Endothelial cell of hepatic sinusoid (primary cell): ENCODE data around the gene SRPK2.
"Not testable (repeated sequence)": the region's sequence is repeated elsewhere in the genome, so short reads cannot be mapped to it uniquely, and the experiment has no call there.

ENCODE experiments used
- in situ Hi-C: cut with HindIII; loops from 2 replicates; pipeline ENCODE4 v1.10.0; 2017; ENCODE audit warnings: low sequenced_read_pairs

The SRPK2 gene

DNA sequence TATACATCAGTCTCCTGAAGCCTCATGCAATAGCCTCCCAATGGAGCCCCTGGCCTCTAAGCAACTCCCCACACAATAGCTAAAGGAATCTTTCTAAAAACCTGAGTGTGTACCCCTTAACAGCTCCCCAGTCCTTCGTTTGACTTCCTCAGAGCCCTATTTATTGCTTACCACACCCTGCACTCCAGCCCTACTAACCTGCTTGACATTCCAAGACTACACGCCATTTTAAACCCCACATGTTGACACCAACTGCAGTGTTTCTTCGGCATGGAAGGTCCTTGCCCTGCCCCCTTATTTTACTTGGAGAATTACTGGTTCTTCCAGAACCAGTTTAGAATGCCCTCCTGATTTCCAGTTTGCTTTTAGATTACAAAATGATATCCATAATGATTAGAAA, 10.8 kb downstream of the SRPK2 start:
- in situ Hi-C loops = no loop called here

DNA sequence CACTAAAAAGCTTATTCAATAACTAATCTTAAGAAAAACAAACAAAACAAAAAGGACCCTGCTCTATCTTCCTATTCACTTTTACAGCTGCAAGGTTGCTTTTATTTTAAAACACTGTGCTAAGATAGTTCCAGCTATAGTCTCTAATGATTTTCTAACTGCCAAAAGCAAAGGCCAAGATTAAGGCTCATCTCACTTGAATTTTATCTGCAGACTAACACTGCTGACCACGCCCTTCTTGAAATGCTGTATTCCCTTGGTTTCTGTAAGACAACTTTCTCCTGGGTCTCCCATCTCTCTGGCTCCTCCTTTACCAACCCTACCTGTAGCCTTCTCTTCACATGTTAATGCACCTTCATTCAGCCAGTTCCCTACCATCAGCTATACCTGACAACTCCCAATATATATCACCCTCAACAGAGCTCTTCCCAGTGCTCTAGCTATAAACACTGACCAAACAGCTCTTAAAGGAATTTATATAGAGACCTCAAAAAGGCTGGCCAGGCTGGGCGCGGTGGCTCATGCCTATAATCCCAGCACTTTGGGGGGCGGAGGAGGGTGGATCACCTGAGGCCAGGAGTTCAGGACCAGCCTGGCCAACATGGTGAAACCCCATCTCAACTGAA, 11.7 kb downstream of the SRPK2 start:
- in situ Hi-C loops = no loop called here

DNA sequence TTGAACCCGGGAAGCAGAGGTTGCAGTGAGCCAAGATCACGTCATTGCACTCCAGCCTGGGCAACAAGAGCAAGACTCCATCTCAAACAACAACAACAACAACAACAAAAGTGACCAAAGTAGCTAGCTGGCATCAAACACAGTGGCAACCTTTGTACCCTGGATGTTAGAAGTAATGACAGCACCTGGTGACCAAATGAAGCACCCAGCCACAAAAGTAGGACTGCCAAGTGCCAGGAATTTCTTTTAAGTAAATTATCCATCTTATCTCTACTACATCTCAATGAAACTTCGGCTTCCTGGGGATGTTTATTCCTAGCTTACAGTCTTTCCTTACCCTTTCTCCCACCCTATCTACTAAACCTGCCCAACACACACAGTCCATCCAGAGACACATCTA, 18.8 kb downstream of the SRPK2 start:
- in situ Hi-C loops = no loop called here

DNA sequence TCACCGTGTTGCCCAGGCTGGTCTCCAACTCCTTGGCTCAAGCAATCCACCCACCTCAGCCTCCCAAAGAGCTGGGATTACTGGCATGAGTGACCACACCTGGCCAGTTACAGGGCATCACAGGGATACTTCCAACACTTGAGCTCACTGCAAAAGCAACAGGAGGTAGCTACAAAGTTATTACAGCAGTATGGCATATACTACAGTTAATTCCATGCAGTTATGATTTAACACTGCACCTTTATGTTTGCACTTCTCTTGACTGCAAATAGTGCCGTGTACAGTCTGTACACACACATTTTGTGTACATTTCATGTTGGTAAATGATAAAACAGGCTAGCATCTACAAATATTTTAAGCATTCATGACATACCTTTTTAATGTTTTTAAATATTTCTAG, 21.3 kb downstream of the SRPK2 start:
- in situ Hi-C loops = no loop called here

DNA sequence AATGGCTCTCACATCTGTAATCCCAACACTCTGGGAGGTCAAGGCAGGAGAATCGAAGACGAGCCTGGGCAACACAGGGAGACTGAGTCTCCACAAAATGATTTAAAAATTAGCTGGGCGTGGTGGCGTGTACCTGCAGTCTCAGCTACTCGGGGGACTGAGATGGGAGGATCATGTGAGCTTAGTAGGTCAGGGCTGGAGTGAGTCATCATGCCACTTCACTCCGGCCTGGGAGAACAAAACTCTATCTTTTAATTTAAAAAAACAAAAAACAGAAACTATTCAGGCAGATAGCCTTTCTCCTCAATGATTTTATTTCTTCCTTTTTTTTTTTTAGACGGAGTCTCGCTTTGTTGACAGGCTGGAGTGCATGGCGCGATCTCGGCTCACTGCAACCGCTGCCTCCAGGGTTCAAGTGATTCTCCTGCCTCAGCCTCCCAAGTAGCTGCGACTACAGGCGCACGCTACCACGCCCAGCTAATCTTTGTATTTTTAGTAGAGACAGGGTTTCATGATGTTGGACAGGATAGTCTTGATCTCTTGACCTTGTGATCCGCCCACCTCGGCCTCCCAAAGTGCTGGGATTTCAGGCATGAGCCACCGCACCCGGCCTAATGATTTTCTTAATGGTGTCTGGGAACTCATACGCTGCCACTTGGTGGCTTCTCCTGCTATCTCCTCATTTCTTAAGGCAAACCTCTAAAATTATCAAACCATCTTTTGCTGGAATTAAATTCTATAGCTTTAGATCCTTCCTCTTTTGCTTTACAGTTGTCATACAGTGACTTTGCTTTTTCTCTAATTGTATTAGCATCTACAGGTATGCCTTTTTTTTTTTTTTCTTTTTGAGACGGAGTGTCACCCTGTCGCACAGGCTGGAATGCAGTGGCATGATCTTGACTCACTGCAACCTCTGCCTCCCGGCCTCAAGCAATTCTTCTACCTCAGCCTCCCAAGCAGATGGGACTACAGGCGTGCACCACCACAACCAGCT, 22.9 kb downstream of the SRPK2 start:
- in situ Hi-C loops = no loop called here

DNA sequence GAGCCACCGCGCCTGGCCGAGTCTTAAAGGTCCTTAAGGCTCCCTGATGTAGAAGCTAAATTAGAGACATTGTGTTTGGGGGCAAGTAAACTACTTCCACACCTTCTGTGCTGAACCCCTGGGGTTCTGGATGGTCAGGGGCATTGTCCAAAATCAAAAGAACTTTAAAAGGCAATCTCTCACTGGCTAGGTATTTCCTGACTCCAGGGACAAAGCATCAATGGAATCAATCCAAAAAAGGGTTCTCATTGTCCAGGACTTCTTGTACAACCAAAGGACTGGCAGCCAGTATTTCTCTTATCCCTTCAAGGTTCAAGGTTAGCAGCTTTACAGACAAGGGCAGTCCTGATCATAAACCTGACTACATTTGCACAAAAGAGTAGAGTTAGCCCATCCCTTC, 24.0 kb downstream of the SRPK2 start:
- in situ Hi-C loops = no loop called here

DNA sequence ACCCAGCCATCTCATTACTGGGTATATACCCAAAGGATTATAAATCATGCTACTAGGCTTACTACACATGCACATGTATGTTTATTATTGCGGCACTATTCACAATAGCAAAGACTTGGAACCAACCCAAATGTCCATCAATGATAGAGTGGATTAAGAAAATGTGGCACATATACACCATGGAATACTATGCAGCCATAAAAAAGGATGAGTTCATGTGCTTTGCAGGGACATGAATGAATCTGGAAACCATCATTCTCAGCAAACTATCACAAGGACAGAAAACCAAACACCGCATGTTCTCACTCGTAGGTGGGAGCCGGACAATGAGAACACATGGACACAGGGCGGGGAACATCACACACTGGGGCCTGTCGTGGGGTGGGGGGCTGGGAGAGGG, 25.1 kb downstream of the SRPK2 start:
- in situ Hi-C loops = not testable (repeated sequence)

DNA sequence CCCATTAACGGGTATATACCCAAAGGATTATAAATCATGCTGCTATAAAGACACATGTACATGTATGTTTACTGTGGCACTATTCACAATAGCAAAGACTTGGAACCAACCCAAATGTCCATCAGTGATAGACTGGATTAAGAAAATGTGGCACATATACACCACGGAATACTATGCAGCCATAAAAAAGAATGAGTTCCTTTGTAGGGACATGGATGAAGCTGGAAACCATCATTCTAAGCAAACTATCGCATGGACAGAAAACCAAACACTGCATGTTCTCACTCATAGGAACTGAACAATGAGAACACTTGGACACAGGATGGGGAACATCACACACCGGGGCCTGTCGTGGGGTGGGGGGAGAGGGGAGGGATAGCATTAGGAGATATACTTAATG, 26.0 kb downstream of the SRPK2 start:
- in situ Hi-C loops = not testable (repeated sequence)

DNA sequence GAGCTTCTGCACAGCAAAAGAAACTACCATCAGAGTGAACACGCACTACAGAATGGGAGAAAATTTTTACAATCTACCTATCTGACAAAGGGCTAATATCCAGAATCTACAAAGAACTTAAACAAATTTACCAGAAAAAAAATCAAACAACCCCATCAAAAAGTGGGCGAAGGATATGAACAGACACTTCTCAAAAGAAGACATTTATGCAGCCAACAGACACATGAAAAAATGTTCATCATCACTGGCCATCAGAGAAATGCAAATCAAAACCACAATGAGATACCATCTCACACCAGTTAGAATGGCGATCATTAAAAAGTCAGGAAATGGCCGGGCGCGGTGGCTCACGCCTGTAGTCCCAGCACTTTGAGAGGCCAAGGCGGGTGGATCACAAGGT, 26.7 kb downstream of the SRPK2 start:
- in situ Hi-C loops = not testable (repeated sequence)

DNA sequence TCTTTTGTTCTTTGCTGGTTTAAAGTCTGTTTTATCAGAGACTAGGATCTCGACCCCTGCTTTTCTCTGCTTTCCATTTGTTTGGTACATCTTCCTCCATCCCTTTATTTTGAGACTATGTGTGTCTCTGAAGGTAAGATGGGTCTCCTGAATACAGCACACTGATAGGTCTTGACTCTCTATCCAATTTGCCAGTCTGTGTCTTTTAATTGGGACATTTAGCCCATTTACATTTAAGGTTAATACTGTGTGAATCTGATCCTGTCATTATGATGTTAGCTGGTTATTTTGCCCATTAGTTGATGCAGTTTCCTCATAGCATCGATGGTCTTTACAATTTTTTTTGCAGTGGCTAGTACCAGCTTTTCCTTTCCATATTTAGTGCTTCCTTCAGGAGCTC, 28.6 kb downstream of the SRPK2 start:
- in situ Hi-C loops = not testable (repeated sequence)

DNA sequence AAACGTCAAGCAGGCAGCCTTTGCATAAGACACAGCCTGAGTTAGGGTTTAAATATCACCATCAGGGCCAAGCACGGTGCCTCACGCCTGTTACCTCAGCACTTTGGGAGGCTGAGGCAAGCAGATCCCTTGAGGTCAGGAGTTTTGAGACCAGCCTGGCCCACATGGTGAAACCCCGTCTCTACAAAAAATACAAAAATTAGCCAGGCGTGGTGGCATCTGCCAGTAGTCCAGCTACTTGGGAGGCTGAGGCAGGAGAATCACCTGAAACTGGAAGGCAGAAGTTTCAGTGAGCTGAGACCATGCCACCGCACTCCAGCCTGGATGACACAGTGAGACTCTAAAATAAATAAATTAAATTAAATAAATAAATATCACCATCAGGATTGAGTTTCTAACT, 33.0 kb downstream of the SRPK2 start:
- in situ Hi-C loops = no loop called here

DNA sequence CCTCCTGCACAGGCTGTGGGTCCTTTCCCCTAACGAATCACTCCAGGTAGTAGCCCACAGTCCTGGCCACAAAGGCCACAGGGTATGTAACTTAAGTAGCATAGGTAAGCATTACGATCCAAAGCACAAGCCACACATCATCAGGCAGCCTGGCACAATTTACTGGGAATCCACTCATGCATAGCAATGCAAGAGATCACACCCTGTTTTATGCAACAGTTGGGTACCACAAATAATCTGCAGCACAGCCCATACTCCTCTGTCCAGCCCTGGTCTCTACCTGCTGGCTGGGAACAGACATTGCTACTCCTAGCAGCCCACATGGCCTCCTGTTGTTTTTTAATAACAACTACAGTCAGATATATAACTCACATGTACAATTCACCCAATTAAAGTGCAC, 34.3 kb downstream of the SRPK2 start:
- in situ Hi-C loops = no loop called here

DNA sequence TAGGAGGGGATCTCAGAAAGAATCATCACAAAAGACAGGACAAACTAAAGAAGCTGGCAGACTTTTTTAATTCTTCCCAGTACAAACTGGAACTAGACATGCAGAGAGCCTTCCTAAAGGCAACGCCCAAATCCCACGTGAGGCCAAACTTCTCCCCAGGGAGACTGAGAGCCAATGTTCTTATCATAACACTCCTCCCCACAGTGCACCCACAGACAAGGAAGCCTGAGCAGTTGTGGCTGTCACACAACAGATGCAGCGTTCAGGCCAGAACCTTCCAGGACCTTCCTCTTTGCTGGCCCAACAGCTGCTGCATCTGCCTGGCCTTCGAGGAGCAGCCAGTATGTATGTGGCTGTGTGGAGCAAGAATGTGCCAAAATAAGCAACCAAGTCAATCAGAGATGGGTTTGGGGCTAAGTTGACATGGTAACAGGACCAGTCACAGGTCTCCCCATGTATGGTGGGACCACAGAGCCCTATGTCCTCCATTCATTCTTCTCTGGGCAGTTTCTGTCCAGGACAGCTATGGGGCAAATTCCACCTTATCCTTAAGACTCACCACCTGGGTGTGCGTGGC, 34.9 kb downstream of the SRPK2 start:
- in situ Hi-C loops = no loop called here

DNA sequence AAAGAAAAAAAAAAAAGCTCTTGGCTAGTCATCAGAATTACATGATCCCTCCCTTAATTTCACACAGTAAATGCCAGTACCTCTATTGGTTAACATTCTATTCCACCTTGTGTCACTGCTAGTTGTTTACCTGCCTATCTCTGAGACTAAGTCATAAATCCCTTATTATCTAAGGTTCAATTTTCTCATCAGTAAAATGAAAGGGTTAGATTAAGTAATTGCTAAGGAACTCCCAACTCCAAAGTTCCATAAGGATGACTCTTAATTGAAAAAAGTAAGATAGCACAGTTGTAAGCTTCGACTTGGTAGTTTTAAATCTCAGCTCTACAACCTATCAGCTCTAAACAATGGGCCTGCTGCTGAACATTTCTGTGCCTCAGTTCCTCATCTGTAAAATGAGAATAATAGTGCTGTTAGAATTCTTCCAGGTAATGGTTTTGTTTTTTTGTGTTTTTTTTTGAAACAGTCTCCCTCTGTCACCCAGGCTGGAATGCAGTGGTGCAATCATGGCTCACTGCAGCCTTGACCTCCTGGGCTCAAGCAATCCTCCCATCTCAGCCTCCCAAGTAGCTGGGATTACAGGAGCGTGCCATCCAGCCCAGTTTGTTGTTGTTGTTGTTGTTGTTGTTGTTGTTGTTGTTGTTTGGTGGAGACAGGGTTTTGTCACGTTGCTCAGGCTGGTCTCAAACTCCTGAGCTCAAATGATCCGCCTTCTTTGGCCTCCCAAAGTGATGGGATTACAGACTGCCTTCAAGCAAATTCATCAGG, 35.6 kb downstream of the SRPK2 start:
- in situ Hi-C loops = no loop called here

DNA sequence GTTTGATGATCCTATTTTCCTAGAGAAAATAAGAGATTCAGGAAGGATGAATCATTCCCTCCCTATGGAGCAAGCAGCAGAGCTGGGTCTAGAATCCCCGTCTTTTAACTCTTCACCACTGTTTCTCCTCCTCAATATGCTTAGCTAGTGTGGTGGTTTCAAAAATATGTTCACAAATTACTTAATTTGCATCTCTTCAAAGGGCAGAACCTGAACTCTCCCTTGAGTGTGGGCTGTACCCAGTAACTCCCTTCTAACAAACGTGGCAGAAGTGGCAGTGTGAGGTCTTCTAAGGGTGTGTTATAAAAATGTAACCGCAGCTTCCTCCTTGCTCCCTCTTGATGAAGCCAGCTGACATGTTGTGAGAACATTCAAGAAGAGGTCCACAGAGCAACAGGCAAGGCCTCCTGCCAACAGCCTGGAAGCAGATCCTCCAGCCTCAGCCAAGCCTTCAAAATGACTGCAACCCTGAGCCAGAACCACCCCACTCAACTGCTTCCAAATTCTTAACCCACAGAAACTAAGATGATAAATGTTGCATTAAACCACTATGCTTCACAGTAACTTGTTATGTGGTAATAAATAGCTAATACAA, 36.6 kb downstream of the SRPK2 start:
- in situ Hi-C loops = no loop called here

DNA sequence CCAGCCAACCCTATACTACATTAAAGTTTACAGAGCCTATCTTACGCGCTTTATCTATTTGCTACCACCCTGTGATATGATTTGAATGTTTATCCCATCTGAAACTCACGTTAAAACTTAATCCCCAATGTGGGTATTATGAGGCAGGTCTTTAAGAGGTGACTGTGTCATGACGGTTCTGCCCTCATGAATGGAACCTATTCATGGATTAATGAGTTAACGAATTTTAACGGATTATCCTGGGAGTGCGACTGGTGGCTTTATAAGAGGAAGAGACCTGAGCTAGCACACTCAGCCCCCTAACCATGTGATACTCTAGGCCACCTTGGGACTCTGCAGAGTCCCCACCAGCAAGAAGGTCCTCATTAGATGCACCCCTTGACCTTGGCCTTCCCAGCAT, 37.8 kb downstream of the SRPK2 start:
- in situ Hi-C loops = no loop called here

DNA sequence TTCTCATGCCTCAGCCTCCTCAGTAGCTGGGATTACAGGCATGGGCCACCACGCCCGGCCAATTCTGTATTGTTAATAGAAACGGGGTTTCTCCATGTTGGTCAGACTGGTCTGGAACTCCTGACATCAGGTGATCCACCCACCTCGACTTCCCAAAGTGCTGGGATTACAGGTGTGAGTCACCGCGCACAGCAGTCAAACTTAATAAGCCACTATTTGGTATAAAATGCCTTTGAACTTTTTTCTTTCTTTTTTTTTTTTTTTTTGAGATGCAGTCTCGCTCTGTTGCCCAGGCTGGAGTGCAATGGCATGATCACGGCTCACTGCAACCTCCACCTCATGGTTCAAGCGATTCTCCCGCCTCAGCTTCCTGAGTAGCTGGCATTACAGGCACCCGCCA, 40.5 kb downstream of the SRPK2 start:
- in situ Hi-C loops = not testable (repeated sequence)

DNA sequence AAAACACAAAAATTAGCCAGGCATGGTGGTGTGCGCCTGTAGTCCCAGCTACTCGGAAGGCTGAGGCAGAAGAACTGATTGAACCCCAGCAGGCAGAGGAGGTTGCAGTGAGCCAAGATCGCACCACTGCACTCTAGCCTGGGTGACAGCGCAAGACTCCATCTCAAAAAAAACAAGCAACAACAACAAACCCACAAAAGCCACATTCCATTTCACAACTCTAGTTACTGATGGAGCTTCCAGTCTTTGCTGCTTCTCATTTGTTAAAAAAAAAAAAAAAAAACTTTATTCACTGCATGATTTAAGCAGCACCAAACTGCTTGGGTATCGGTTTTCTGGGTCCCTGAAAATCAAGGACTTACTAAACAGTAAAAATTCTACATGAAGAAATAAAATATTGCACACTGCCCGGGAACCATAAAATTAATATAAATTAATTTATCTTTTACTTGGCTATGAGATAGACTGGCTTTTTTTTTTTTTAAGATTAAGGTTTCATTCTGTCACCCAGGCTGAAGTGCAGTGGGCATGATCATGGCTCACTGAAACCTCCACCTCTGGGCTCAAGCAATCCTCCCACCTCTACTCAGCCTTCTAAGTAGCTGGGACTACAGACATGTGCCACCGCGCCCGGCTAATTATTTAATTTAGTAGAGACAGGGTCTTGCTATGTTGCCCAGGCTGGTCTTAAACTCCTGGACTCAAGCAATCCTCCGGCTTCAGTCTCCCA, 42.0 kb downstream of the SRPK2 start:
- in situ Hi-C loops = no loop called here

DNA sequence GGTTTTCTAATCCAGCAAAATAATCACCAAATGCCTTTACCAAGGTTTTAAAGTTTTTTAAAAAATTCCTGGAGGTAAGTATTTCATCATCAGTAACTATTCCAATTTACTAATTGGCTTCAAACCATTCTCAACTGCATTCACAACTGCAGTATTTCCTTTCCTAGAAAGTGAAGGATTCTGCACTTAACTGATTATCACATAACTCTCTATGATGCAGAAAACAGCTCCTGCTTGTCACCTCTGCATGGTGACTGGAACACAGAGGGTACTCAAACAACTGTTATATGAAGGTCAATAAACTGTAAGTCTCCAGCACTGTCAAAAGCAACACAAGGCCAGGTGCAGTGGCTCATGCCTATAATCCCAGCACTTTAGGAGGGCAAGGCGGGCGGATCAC, 42.6 kb downstream of the SRPK2 start:
- in situ Hi-C loops = no loop called here

DNA sequence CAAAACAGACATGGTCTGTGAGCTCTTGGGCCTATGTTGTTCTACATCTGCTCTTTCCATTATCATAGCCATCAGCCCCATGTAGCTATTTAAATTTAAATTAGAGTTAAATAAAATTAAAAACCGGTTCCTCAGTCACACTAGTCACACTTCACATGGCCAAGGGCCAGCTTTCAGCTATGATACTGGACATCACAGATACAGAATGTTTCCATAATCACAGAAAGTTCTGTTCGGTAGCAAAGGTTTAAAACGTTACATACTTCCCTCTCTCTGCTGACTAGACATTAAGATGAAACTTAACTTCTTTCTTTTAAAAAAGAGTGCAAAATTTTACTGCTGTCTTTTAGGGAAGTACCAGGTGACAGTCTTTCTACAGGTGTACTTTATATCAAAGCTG, 43.0 kb downstream of the SRPK2 start:
- in situ Hi-C loops = no loop called here
